ENCODE measurements around the gene CD58.

DNA sequence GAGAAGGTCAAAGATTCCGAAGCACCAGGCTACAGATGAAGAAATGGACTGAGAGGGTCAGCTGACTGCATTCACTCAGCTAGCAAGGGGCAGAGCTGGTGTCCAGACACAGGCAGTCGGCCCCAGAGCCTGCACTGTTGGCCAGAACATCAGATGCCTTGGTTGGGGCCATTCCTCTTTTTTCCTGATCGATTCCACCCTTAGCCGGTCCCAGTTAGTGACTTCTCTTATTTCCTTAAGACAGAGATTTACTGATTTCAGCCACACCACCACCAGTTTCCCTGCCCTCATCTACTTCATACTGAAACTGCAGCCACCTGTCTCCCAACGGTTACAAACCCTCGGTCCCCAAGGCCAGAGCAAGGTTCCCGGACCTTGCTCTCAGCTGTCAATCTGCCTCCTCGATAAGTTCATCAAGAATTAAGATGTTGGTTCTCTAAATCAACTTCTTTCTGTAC, 11.5 kb downstream of the CD58 start:
- TF ChIP-seq, protein P1, sequence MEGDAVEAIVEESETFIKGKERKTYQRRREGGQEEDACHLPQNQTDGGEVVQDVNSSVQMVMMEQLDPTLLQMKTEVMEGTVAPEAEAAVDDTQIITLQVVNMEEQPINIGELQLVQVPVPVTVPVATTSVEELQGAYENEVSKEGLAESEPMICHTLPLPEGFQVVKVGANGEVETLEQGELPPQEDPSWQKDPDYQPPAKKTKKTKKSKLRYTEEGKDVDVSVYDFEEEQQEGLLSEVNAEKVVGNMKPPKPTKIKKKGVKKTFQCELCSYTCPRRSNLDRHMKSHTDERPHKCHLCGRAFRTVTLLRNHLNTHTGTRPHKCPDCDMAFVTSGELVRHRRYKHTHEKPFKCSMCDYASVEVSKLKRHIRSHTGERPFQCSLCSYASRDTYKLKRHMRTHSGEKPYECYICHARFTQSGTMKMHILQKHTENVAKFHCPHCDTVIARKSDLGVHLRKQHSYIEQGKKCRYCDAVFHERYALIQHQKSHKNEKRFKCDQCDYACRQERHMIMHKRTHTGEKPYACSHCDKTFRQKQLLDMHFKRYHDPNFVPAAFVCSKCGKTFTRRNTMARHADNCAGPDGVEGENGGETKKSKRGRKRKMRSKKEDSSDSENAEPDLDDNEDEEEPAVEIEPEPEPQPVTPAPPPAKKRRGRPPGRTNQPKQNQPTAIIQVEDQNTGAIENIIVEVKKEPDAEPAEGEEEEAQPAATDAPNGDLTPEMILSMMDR (IDR thresholded peaks at IDR 0.05): no peak
- no peak for TF ChIP-seq POLR2A (IDR thresholded peaks at IDR 0.05)

Measured in adrenal gland (tissue), 5 donors.